ENCODE measurements around the gene ACTRT2. TPM values are rescaled to one million over a fixed set of nuclear protein-coding genes. Genes with fewer than 3 reads are reported as not detected.
A peak's percentile ranks its signal among the peaks of the same experiment; 100 is the strongest.

Gene ACTRT2
- total and polyA plus RNA-seq, 2 of the 8 experiments (the other 6 are each of a cell fraction or from before 2014, with no cell fraction given) = not detected

DNA sequence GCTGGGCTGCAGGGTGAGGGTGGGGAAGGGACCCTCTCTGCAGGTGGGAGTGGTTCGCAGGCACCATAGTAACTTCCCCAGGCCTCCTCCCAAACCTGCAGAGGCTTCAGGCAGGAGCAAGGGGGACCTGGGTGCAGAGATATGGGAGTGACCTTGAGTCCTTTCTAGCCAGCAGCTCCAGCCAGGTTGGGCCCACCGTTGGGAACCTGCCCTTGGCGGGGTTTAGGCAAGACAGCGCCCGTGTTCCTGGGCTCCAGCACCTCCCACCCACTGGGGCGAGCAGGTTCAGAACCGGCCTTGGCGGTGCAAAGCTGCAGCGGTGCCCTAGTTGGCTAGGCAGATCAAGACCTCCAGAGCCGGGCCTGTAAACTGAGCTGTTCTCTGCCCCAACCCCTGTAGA, 45.6 kb downstream of the ACTRT2 start:
- Histone ChIP-seq H2BK15ac (ENCODE audit: low read length) (no peak overlapping the region; the same call in 1 of the 2 replicates), H3K4me2 (ENCODE audit: insufficient read depth in 1 of 2, low read depth in 2 of 2, low read length in 2 of 2) (0 out of 4 replicates have a peak overlapping the region, but pooled peaks have one; percentile 66 to 75), H3K4ac (replicated peaks; ENCODE audit: insufficient read length, low read depth, low read length) (no peak overlapping the region), H3K23ac (ENCODE audit: insufficient read length) (no peak overlapping the region), H2BK5ac (ENCODE audit: low read depth, low read length) (no peak overlapping the region), H3K18ac (ENCODE audit: extremely low read depth, low read length) (no peak overlapping the region), H3K23me2 (ENCODE audit: low read depth, low read length) (peaks cover 13% of the 10 kb centered on the region; the same call in 1 of the 2 replicates), H3K27me3 (replicated peaks in 1 of 4; ENCODE audit: control insufficient read depth in 3 of 4, extremely low read depth in 1 of 4, insufficient read depth in 3 of 4, low read length in 3 of 4) (peaks cover 91 to 96% (median 92%) of the 10 kb centered on the region in 4 experiments), H3K56ac (replicated peaks; ENCODE audit: insufficient read length, low read depth, low read length) (no peak overlapping the region), H2AK5ac (ENCODE audit: low read depth, low read length) (no peak overlapping the region), H3K9me3 (ENCODE audit: insufficient read depth in 2 of 2, low read depth in 1 of 2, low read length in 1 of 2) (no peaks in the 10 kb centered on the region), H2AFZ (ENCODE audit: low read length) (no peak overlapping the region), H3K79me2 (ENCODE audit: control insufficient read depth in 1 of 2, insufficient read depth in 2 of 2, low read length in 2 of 2) (no peaks in the 10 kb centered on the region), H2BK12ac (ENCODE audit: low read depth, low read length) (no peak overlapping the region), H4K8ac (ENCODE audit: extremely low read depth, insufficient read depth, low read length) (no peak overlapping the region), H3K27ac (ENCODE audit: low read depth, low read length) (no peak overlapping the region), H4K5ac (ENCODE audit: insufficient read length, low read depth, low read length) (no peak overlapping the region), H4K20me1 (replicated peaks in 1 of 2; ENCODE audit: control insufficient read depth in 1 of 2, insufficient read depth in 2 of 2, low read length in 2 of 2) (peaks cover 3 to 16% of the 10 kb centered on the region in 2 experiments), H2BK120ac (replicated peaks; ENCODE audit: low read depth, low read length) (no peak overlapping the region), H3K79me1 (ENCODE audit: low read depth, low read length) (no peaks in the 10 kb centered on the region), H3K9ac (replicated peaks in 1 of 4; ENCODE audit: extremely low read depth in 1 of 4, low read depth in 3 of 4, low read length in 3 of 4) (no peak overlapping the region), H3K4me1 (replicated peaks in 1 of 4; ENCODE audit: control insufficient read depth in 3 of 4, insufficient read depth in 4 of 4, low read length in 3 of 4) (peaks cover 0 to 39% (median 25%) of the 10 kb centered on the region in 4 experiments; a peak in 6 of 7 replicates), H4K91ac (replicated peaks; ENCODE audit: insufficient read length, low read length) (no peak overlapping the region), H2BK20ac (ENCODE audit: low read length) (no peak overlapping the region), H3K36me3 (ENCODE audit: control insufficient read depth in 2 of 4, insufficient read depth in 4 of 4, low read length in 3 of 4) (peaks cover 0 to 11% (median 0%) of the 10 kb centered on the region in 4 experiments; a peak in 1 of 8 replicates), H3K14ac (ENCODE audit: insufficient read length) (no peak overlapping the region), H3K4me3 (ENCODE audit: extremely low read depth in 1 of 4, insufficient read depth in 2 of 4, low read depth in 3 of 4, low read length in 4 of 4) (peak overlapping the region in 1 of 4 experiments; percentile 62; a peak in 1 of 8 replicates)
- ChIA-PET POLR2A (ENCODE audit: partially characterized antibody) (interaction anchor here (0.5 kb wide), 1 partner anchor 435 kb away, joined by 3 read pairs; no protein-coding TSS in a partner anchor), CTCF (ENCODE audit: partially characterized antibody) (interaction anchor here (1.0 to 3.3 kb wide), 6 partner anchors 11 to 263 kb away, joined by 3 to 32 read pairs (median 4); no protein-coding TSS in a partner anchor)
- FAIRE-seq (no peak), DNase-seq (ENCODE audit: low read depth in 1 of 2, low spot score in 2 of 2) (peak in 1 of 2 experiments; percentile 49)
- 59% methylated on average over 10 of the region's 10 CpGs; no CpG with 5 or more reads in 1 of the 2 experiments for WGBS, 2 experiments (ENCODE audit: extremely low coverage in 1 of 2, insufficient coverage in 1 of 2, insufficient read length in 1 of 2, insufficient replicate concordance in 2 of 2, low coverage in 1 of 2, low lambda C conversion rate in 2 of 2, missing lambda C conversion rate in 1 of 2)
- TF ChIP-seq GABPA (IDR thresholded peaks at IDR 0.05; ENCODE audit: borderline replicate concordance, insufficient read depth, low read length) = no peak
- TF ChIP-seq ZNF274 (IDR thresholded peaks at IDR 0.05; ENCODE audit: borderline replicate concordance, extremely low read depth, low read length) = no peak
- TF ChIP-seq, protein P1, sequence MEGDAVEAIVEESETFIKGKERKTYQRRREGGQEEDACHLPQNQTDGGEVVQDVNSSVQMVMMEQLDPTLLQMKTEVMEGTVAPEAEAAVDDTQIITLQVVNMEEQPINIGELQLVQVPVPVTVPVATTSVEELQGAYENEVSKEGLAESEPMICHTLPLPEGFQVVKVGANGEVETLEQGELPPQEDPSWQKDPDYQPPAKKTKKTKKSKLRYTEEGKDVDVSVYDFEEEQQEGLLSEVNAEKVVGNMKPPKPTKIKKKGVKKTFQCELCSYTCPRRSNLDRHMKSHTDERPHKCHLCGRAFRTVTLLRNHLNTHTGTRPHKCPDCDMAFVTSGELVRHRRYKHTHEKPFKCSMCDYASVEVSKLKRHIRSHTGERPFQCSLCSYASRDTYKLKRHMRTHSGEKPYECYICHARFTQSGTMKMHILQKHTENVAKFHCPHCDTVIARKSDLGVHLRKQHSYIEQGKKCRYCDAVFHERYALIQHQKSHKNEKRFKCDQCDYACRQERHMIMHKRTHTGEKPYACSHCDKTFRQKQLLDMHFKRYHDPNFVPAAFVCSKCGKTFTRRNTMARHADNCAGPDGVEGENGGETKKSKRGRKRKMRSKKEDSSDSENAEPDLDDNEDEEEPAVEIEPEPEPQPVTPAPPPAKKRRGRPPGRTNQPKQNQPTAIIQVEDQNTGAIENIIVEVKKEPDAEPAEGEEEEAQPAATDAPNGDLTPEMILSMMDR (IDR thresholded peaks at IDR 0.05; ENCODE audit: control extremely low read depth in 1 of 3, insufficient read depth in 1 of 3, low read depth in 1 of 3, low read length in 3 of 3) = no peak

Measured in H1 (cell line).